GM19023 (cell line): ENCODE data around the gene ABLIM2.

ENCODE experiments used
- ATAC-seq: cut with Tn5 transposase; IDR thresholded peaks from one replicate; pipeline ENCODE4 v1.9.1; 2021; ENCODE audit warnings: mild to moderate bottlenecking, moderate library complexity; ENCODE audit not compliant: unreplicated experiment

The ABLIM2 gene

DNA sequence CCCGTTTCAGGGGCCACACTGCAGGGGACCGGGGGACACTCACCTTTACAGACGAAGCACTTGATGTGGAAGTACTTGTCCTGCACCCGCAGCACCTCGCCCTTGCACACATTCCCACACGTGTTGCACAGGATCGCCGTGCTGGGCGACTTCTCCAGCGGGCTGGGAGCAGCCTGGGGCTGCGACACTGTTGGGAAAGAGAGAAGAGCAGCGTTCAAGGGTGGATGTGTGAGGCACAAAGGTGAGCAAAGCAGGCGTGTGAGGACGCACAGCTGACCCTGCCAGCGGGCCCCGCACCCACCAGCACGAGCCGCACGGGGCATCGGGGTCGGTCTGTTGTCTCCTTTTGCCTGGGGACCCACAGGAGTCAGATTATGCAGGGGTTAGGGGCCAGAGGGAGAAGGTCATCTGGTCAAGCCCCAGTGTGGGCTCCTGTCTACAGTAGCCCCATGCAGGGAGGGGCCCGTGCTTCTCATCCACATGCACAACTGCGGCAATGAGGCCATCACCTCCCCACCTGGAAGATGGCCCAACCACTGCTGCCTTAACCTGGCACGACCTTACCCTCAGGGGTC lies 52.1 kb downstream of the ABLIM2 start:
- no peak for ATAC-seq

DNA sequence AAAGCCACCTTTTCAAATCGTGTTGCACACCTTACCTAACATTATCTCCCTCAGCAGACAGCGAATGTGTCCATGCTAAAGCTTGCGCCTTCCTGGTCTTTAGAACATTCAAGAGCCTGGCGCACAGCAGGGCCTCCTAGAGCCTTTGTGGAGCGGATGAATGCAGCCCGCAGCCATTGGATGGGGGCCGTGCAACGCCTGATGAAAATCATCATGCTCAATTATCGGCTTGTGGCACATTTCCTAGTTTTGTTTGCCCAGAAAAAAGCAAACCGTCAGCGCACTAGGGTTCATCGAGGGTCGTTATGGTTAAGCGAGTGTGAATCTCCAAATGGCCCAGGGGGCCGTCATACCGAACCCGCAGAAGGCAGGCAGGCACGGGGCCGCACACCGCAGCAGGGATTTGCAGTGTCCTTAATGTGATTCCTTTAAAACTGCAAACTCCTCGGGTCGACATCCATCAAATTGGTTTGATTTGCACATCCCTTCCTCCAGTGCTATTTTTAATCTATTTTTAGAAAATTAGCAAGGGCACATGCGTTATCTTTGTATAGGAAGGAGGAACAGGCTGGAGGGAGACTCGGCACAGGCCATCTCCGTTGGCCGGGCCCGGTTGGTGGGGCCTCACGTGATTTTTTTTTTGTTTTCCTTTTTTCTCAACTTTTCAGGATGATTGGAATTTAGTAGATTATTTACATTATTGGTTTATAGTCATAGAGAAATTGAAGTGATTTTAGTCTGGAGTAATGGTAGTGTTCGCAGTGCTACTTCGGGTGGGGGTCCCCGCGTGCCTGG lies 53.1 kb downstream of the ABLIM2 start:
- ATAC-seq = no peak

DNA sequence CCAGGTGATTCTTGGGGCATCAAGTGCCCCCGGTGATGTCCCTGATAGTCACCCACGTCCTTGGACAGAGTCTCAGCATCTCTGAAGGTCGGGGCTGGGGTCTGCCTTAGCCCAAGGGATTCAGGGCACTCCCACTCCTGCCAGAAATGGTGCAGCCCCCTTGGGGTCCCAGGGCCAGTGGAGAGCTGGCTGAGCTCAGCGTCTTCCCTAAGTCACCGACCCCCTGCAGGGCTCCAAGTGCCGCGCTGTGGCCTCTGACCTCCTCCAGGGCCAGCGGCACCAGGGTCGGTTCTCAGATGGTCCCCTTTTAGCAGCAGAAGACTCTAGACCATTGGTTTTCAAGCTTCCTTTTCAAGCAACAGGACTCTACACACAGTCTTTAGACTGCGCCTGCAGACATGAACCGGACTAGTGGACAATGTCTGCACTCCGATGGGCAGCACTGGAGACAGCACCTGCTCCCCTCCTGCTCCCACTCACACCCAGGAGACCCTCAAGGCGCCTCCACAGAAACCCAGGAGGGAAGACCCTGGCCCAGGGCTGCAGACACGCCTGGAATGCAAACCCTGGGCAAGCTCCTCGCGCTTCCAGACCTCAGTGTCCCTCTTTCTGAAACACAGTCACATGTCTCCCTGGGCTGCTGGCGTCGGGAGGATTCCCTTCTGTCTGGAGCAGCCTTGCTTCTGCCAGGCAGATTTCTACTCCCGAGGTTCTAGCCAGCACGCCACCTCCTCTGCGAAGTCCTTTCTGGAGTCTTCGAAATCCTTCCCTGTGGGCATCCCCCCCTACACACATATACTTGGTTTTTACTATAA lies 53.9 kb downstream of the ABLIM2 start:
- no peak for ATAC-seq

DNA sequence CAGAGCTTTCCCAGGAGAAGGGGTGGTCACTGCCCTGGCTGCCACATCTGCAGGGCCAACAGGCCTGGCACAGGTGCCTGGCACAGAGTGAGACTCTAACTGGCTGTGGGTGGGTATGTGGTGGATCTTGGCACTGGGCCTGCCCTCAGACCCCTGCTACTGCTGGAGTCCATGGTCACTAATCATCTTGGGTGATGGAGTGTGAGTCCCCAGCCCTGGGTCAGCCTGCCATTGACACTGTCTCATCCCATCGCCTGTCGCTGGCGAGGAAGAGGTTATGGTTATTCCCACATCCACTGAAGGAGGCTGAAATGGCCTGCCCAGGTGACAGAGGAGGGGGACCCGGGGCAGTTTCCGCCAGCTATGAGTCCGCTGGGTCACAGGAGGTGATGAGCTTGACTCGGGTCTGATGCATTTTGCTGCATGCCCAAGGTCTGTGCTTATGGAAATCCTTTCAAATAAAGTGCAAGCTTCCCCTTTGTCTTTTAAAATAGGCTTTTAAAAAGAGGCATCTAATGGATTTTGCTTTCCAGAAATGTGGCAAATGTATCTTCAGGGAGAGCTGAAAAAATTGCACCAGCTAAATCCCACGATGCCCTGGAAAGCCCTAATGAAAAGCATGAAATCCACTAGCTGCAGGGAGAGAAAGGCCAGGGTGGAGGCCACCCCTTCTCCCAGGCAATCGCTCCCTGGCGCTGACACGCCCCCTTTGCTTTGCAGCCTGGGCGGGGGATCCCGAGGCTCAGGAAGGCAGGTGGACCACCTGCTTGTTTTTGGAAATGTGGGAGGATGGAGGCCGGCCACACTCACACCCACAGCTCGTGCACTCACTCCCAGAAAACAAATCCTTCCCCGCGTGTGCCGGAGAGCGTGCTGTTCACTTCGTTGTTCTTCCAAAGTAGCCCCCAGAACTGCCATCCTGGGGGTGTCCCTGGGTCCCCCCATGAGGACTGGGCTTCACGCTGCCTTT lies 54.9 kb downstream of the ABLIM2 start:
- ATAC-seq = no peak

DNA sequence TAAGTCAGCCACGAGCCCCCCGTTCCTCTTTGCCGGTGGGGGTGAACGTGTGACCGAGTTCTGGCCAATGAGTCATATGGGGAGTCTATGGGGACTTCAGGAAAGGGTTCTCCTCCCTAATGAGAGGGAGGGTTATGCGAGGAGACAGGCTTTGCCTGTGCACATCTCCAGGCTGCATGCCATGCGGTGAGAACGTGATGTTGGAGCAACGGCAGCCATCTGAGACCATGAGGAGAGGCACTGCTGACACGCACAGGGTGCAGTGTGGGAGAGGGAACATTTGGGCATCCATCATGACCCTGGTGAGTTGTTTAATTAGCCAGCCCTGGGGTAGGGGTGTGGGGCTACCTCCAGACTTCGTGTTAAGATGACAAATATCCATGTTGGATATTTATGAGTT lies 55.8 kb downstream of the ABLIM2 start:
- ATAC-seq = no peak

DNA sequence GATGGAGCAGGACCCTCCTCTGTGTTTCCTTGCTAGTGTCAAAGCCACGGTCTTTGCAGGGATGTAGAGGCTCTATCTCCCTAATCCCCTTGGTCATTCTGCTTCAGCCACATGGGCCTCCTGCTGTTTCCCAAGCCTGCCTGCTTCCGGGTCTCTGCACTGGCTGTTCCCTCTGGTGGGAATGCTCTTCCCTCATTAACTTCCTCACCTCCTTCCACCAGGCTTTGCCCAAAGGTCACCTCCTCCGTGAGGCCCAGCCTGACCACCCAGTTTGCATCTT lies 56.6 kb downstream of the ABLIM2 start:
- ATAC-seq = no peak

DNA sequence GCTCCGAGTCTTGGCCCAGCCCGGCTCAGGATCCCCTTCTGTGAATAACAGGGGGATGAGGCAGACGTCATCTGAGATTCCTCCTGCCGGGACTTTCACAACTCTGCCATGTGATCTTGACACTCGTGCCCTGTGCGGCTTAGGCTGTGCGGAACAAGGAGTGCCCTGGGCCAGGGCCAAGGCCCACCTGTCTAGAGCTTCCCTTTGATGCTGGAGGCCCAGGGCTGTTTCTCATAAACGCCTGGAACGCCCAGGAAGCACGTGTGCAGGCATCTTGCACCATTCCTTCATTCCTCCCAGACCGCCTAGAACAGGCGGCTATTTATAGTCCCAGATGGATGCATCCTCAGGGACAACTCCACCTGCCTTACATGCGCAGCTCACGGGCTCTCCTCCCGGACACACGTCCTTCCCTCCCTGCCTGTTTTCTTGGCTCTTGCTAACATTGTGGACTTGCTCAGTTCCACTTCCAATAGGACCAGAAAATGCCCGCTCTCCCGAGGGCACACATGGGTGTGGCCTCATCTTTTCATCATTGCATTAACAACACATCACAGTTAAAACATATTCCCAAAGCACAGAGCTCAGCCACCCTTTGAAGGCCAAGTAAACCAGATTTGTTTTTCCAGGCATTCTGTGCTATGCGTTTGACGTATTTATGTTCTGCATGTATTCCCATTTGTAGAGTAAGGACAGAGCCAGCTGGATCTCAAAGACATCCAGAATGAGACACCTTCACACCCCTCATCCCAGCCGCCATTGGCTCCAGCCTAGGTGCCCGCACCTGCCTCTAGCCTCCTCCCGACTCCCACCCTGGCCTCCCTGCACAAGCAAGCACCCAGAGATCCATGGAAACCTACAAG lies 57.2 kb downstream of the ABLIM2 start:
- ATAC-seq = no peak

DNA sequence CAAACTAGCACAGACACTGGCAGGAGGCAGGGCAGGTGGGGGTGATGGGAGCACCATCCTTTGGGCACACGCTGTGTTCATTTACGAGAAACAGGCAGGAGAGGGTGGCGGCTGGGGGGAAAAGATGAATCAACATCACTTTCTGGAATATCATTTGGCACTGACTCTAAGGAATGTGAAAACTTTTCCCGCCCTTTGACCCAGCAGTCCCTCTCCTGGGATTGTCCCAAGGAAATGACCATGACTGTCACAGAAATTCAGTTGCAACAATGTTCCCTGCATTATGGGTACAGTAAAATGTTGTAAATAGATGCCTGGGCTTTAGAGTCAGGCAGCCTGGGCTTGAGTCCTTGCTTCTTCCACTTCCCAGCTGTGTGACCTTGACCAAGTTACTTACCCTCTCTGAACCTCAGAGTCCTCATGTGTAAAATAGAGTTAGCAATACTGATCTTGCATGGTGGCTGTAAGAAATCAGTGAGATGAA lies 58.6 kb downstream of the ABLIM2 start:
- ATAC-seq = no peak

DNA sequence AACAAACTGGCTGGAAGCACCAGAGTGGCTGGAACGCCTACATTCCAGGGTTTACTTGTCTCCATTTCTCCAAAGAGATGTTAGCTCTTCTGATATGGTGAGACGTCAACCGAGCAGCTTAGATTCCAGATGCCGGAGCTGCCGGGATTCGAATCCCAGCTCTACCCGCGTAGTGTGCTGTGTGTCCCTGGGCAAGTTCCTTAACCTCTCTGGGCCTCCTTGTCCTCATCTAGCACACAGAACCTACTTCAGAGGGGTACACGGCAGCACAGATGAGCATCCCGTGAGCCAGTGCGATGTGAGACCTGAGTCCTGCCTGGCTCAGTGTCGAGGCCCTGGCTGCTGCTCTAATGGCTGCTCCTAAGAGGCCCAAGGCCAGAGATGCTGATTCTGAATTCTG lies 60.1 kb downstream of the ABLIM2 start:
- ATAC-seq = no peak

DNA sequence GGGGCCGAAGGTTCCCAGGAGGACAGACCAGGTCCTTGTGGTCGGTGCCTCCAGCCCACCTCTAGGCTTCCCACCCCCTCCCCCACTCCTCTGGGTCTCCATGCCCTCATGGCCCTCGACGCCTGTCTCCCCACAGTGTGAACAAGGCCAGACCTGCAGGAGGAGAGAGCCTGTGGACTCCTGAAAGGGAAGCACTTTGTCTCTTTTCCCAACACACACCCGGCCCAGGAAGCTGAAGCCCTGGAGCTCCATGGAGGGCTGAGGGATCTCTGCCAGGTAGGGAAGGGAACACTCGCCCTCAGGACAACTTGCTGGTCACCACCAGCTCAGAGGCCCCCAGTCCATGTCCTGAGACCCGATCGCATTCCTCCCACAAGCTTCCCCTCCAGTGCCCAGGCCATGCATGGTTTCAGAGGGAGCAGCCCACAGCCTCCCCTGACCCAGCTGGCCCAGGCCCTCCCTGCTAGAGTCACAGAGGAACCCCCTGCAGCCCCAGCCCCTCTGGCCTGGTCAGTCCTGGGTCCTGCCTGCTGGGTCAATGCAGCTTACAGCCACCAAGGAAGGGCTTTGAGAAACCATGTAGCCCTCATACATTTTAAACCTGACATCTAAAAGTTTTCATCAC lies 60.8 kb downstream of the ABLIM2 start:
- ATAC-seq = no peak

DNA sequence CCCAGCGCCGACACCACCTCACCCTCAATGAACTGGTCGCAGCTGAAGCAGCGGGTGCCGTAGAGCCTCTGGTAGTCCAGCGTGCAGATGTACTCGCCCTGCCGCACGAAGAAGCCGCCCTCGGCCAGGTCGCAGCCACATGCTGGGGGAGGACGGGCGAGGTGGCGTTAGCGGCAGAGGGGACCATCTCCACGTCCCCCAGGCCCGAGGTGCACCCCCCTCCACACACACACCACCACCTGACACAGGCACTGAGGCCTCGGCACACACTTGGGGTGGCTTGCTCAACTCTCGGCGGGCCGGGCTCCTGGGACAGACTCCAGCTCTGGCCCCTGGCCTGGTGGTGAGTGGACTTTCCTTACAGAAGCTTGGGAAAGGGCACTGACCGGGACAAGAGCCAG lies 61.5 kb downstream of the ABLIM2 start:
- no peak for ATAC-seq

DNA sequence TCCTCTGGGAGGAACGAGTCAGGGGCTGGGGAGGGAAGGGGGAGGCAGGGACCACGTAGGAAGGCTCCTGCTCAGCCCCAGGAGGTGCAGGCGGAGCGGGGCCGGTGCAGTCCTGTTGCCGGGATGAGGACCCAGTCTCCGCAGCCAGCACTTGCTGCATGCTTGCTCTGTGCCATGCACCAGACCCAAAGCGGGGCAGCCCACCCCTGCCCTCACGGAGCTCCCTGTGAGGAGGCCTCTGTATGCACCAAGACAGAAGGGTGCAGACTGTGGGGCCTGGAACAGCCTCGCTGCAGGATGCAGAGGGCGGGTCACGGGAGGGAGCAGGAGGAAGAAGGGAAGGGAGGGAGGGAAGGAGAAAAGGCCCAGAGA lies 61.9 kb downstream of the ABLIM2 start:
- no peak for ATAC-seq

DNA sequence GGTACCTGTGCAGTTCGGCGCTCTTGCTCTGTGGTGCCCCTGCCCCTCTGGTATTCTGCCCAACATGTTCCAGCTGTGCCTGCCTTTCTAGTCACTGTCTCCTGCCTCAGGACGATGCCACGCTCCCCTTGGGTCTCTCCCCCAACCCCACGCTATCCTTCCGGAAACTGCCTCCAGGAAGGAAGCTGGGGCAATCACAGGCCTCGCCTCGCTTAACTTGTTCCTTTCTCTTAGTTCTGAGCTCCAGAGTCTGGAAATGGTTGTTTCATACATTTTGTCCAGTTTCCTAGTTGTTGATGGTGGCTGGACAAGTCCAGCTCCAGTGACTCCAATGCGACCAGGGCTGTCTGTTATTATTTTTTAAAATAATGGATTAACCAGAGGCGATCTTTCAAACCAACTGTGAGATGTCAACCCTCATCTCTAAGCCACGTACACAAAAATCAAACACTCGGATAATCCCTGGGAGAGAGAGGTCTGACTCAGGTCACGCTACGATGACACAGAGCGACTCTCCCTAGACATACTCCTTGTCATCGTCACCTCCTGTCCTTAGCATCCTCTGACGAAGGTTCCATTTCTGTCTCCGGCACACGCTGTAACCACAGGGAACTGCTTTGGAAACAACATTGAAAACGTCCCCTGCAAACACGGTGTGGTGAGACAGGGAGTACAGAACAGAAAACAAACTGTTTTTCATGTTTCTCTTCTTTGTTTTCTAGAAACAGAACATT lies 62.5 kb downstream of the ABLIM2 start:
- ATAC-seq = no peak

DNA sequence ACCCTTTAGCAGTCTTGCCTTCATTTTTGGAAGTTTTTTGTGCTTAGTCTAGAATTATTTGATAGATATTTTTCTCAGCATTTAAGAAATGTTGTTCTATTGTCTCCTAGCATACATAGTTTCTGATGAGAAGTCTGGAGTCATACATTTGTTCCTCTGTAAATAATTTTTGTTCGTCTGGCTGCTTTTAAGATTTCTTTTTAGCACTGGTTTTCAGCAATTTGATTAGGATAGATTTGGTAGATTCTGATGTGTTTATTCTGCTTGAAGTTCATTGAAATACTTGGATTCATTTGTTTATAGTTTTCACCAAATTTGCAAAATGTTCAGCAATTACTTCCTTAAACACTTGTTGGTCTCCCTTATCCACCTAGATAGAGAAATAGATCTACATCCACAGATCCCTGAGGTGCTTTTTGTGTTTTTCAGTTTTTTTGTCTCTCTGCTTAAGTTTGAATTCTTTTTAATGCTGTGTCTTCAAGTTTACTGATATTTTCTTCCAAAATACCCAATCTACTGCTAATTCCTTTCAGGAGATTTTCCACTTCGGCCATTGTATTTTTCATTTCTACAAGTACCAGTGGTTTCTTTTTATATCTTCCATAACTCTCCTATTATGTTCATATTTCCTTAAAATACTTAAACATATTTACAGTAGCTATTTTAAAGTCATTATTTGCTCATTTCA lies 64.9 kb downstream of the ABLIM2 start:
- ATAC-seq = no peak

DNA sequence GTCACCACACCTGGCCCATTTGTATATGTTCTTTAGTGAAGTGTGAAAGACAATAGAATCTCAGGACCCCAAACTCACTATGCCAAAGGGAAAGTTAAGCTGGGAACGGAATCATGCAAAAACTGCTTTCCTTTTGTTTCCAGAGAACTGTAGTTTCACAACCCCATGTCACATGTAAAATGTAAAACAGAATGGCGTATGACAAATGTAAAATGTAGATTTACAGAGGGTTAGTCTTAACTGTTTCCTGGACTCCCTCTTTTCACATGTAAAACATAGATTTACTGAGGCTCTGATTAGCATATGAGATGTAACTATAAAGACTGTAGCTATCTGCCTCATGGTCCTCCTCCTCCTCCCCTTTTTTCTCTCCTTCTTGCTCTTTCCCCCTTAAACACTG lies 66.3 kb downstream of the ABLIM2 start:
- ATAC-seq = no peak

DNA sequence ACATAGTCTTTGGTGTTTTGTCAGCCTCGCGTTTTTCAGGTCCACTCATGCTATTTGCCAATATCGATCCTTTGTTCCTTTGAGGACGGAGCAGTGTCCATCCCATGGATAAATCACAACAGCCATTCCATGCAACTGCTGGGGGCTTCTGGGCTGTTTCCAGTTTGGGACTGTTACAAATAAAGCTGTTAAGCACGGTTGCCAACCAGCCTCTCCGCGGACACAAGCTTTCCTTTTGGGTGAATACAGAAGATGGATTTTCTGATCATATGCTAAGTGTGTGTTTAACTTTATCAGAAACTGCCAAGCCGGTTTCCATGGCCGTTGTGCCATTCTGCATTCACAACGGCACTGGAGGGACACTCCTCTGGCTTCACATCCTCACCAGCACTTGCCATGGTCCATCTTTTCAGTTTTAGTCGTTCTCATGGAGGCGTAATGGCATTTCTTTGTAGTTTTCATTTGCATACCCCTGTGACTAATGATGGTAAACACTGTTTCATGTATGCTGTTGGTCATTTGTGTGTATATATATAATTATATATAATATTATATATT lies 67.8 kb downstream of the ABLIM2 start:
- ATAC-seq = no peak

DNA sequence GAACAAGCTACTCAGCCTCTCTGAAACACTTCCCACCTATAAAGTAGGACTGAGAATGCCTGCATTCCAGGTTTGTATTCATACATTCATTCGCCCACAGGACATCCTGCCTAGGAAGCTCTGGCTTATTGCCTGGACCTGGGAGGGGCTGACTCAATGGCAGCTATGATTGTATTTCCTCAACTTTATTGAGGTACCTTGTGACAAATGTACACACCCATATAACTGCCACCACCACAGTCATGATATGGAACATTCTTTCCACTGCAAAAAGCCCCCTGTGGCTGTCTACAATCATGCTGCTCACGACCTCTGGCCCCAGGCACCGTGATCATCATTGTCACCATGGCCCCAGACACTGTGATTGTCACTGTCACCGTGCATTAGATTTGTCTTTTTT lies 68.3 kb downstream of the ABLIM2 start:
- ATAC-seq = no peak

DNA sequence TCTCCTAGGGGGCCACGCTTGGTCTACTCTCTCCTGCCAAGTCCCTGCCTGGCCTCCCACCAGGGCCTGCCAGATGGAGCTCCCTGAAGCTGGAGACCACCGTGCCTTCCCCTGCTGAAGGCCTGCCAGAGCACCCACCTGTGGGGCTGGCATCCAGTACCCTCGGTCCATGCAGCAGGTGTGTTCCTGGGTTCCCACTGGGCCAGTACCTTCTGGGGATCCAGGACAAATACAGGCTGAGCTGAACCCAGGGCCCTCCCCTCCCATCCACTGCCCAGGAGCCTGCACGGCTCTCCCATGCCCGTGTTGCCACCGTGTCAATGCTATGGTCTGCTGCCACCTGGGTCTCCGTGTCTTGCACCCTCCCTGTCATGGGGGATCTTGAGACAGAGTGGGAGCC lies 68.8 kb downstream of the ABLIM2 start:
- ATAC-seq = no peak
